Pericardium fibroblast (primary cell): ENCODE data around the gene EHF. TPM values are rescaled to one million over a fixed set of nuclear protein-coding genes. Genes with fewer than 3 reads are reported as not detected.

Experiments used
- total RNA-seq: library from RNA; depleted of rRNA; stranded (reverse); fragments of >200 nt; gene quantifications from 2 replicates; pipeline ENCODE4 v1.2.3, GENCODE V29; 2015

The EHF gene
- total RNA-seq, result 0.09 TPM in 1 of 2 replicates, not detected in the other

DNA sequence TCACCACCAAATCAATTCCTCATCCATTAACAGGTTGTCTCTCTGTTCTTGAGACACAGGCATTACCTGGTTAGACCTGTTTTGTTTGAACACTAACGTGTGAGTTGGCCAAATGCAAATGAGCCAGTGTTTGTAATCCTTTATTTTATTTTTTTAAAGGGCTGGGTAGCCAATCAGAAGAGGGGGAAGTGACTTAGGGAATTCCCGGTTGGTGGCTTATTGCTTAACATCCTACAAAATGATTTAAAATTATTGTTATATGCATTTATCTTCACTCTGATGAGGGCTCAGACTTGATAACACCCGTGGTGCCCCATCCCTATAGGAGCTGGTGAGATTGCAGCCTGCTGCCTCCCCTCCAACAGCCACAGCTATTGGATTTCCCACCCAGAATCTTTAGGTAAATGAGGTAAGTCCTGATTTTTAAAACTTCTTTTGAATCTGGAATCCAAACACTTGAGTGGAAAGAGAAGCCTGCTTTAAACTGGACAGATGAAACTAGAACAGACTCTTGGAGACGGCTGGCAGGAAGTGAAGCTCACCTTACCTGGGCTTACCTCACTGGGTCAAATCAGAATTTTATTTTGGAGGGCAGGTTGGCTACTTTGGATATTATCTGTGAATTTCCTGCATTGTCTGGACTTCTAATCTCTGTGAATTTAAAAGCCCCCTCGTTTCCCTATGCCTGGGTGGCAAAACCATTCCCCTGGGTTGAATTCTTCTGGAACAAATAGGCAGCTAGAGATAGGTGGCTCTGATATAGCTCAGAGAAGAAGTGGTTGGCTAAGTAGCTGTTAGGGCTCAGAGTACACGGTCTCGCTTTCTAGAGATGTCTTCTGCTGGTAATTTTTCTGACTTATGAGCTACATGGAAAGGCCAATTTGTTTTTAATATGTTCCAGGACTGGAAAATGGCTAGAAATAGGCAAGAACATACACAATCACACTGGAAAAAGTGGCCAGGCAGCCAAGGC lies at the start of gene EHF:
Gene EHF, plus strand, starts transcription at position 274 of the 973 bp plus-strand sequence. CDS start 21,538 bp downstream, outside the sequence.

Other genes starting within 250 kb of the EHF start
- 57.8 and 72.7 TPM in 2 replicates for gene CAT, start 182.2 kb upstream of the EHF start, total RNA-seq
- gene ELF5, start 107.3 kb upstream of the EHF start, total RNA-seq, result not detected in 2 replicates